Left lung (tissue), 10 donors: Measurements from ENCODE around the gene ERCC4. TPM values are rescaled to one million over a fixed set of nuclear protein-coding genes. Genes with fewer than 3 reads are reported as not detected.
A peak's percentile ranks its signal among the peaks of the same experiment; 100 is the strongest.

Experiments used
- ATAC-seq: fragments of 200-7000 bp; cut with Tn5 transposase; one replicate; pipeline ENCODE4 v1.9.1; 2020; ENCODE audit warnings: moderate library complexity
- DNase-seq, 4 donors: peaks; one replicate each; pipeline ENCODE4 v3.0.0-alpha.2; 2013 to 2020
- H3K27ac ChIP-seq, 2 donors: fragments of 200-600 bp; sonication (generic) in 1 of 2; one replicate each; pipeline versions ENCODE4 v1.5.0 to v1.8.0; 2020 to 2021
- H3K27me3 ChIP-seq, 2 donors: fragments of 200-600 bp; sonication (generic) in 1 of 2; one replicate each; pipeline versions ENCODE4 v1.5.0 to v1.8.0; 2020 to 2021
- H3K36me3 ChIP-seq, 2 donors: fragments of 200-600 bp; sonication (generic) in 1 of 2; one replicate each; pipeline versions ENCODE4 v1.5.0 to v1.8.0; 2020 to 2021
- H3K4me1 ChIP-seq, 2 donors: fragments of 200-600 bp; one replicate each; pipeline ENCODE4 v1.8.0; 2021
- H3K4me3 ChIP-seq, 2 donors: fragments of 200-600 bp; sonication (generic) in 1 of 2; one replicate each; pipeline versions ENCODE4 v1.5.0 to v1.8.0; 2020 to 2021; ENCODE audit warnings: mild to moderate bottlenecking in 1 of 2
- H3K9me3 ChIP-seq, 2 donors: fragments of 200-600 bp; sonication (generic) in 1 of 2; one replicate each; pipeline versions ENCODE4 v1.5.0 to v1.8.0; 2020 to 2021
- intact Hi-C, 2 donors: fragments of 100-400 bp; cut with DNase I; formaldehyde crosslinking; loops; one replicate each; pipeline versions ENCODE4 v1.11.2 to v1.14.2; 2022
- polyA plus RNA-seq, 6 donors: library from polyadenylated mRNA; unstranded; fragments of 120-200 nt; gene quantifications; one replicate each; pipeline ENCODE4 v1.2.1, GENCODE V29; 2013; ENCODE audit not compliant: insufficient read length in 6 of 6
- total RNA-seq, 2 donors: library from RNA; stranded (reverse); fragmentation: NEBNext Ultra II Directional; extraction: Animal tissue kit (Norgen Biotek cat#: 25700); gene quantifications; one replicate each; pipeline ENCODE4 v1.2.1, GENCODE V29; 2021
- TF ChIP-seq, protein P1 (sequence below), 2 donors: fragments of 200-600 bp; sonication (generic) in 1 of 2; IDR thresholded peaks; one replicate each; pipeline versions ENCODE4 v1.5.0 to v1.8.0; 2021; ENCODE audit warnings: antibody characterized with exemption in 2 of 2
- donor health status: DM: no; HTN: yes; CAD: no.
- donor health status: DM: no; HTN: no; CAD: no.

The ERCC4 gene
- total and polyA plus RNA-seq, 8 donors, result 10.7 to 20.1 (median 16.4) TPM

- TF ChIP-seq, protein P1, sequence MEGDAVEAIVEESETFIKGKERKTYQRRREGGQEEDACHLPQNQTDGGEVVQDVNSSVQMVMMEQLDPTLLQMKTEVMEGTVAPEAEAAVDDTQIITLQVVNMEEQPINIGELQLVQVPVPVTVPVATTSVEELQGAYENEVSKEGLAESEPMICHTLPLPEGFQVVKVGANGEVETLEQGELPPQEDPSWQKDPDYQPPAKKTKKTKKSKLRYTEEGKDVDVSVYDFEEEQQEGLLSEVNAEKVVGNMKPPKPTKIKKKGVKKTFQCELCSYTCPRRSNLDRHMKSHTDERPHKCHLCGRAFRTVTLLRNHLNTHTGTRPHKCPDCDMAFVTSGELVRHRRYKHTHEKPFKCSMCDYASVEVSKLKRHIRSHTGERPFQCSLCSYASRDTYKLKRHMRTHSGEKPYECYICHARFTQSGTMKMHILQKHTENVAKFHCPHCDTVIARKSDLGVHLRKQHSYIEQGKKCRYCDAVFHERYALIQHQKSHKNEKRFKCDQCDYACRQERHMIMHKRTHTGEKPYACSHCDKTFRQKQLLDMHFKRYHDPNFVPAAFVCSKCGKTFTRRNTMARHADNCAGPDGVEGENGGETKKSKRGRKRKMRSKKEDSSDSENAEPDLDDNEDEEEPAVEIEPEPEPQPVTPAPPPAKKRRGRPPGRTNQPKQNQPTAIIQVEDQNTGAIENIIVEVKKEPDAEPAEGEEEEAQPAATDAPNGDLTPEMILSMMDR (IDR thresholded peaks at IDR 0.05), result no peak
Observed at GRCh38 chr16:13940397-13940933, 20.5 kb downstream of the ERCC4 start.

DNA sequence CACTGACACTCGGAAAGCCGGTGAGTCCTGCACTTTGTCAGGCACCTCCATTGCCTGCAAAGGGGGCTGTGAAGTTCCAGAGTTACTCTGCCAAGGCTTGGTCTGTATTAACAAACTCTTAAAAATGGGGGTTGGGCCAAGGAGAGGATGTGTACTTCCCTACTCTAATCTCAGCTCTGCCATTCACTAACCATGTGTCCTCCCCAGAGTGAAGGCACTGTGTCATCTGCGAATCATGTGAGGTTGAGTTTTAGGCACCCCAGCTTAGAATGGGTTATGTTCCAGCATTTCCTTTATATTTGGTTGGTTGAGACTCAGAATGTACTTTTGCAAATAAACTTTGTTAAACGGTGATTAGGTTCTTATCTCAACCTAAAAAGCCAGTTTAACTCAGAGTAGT, 24.9 kb downstream of the ERCC4 start:
- TF ChIP-seq, protein P1 (IDR thresholded peaks at IDR 0.05), result no peak
- no peak overlapping the region for H3K27ac ChIP-seq
- H3K4me1 ChIP-seq, result no peaks in the 10 kb centered on the region
- H3K9me3 ChIP-seq, result no peaks in the 10 kb centered on the region
- DNase-seq, result no peak
- peaks cover 0 to 51% of the 10 kb centered on the region in 2 donors for H3K36me3 ChIP-seq
- intact Hi-C loops, result no loop called here
- no peaks in the 10 kb centered on the region for H3K27me3 ChIP-seq
- H3K4me3 ChIP-seq, result no peak overlapping the region
- no peak for ATAC-seq

More at GRCh38 chr16:13940397-13940933, 20.5 kb downstream of the ERCC4 start:
- Histone ChIP-seq H3K27ac (no peak overlapping the region), H3K36me3 (peaks cover 0 to 40% of the 10 kb centered on the region in 2 donors), H3K9me3 (no peaks in the 10 kb centered on the region), H3K4me3 (no peak overlapping the region), H3K27me3 (no peaks in the 10 kb centered on the region), H3K4me1 (peaks cover 0 to 4% of the 10 kb centered on the region in 2 donors)
- intact Hi-C loops, result no loop called here
- DNase-seq, result no peak
- ATAC-seq, result no peak

DNA sequence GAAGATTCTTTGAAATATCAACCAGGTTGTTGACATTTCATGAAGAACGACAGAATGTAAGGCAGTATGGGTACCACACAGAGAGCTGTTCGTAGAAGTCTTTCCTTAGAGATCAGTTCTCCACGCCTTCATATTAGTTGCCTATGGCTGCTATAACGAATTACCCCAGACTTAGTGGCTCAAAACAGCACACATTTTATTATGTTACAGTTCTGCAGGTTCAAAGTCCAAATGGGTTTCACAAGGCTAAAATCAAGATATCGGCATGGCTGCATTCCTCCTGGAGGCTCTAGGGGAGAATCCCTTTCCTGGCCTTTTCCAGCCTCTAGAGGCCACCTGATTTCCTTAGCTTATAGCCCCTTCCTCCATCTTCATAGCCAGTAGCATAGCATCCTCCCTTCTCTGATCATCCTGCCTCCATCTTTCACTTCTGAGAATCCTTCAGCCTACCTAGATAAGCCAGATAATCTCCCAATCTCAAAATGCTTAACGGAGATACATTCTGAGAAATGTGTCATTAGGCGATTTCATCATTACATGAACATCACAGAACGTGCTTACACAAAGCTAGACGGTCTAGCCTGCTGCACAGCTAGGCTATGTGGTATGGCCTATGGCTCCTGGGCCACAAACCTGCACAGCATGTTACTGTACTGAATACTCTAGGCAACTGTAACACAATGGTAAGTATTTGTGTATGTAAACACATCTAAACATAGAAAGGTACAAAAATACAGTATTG, 26.0 kb downstream of the ERCC4 start:
- intact Hi-C loops, result no loop called here

DNA sequence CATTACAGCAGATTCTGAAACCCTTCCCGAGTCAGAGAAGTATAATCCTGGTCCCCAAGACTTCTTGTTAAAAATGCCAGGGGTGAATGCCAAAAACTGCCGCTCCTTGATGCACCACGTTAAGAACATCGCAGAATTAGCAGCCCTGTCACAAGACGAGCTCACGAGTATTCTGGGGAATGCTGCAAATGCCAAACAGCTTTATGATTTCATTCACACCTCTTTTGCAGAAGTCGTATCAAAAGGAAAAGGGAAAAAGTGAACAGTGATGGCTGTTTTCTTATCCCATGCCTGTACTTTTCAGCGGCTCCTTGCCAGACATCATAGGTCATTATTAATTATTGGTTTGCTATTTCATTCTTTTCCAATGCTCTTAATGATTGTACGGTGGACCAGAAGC, 28.1 kb downstream of the ERCC4 start:
- intact Hi-C loops, result no loop called here
- DNase-seq, result peak in 2 of 4 donors; percentile 81 to 83
- no peaks in the 10 kb centered on the region for H3K4me1 ChIP-seq
- ATAC-seq, result no peak
- no peaks in the 10 kb centered on the region for H3K9me3 ChIP-seq
- H3K4me3 ChIP-seq, result no peak overlapping the region
- TF ChIP-seq, protein P1 (IDR thresholded peaks at IDR 0.05), result no peak
- peaks cover 0 to 44% of the 10 kb centered on the region in 2 donors for H3K36me3 ChIP-seq
- H3K27ac ChIP-seq, result no peak overlapping the region
- H3K27me3 ChIP-seq, result no peaks in the 10 kb centered on the region

More for the DNA sequence above, 26.0 kb downstream of the ERCC4 start:
- TF ChIP-seq, protein P1 (IDR thresholded peaks at IDR 0.05), result no peak
- Histone ChIP-seq H3K27me3 (no peaks in the 10 kb centered on the region), H3K9me3 (no peaks in the 10 kb centered on the region), H3K27ac (no peak overlapping the region), H3K36me3 (peaks cover 0 to 47% of the 10 kb centered on the region in 2 donors), H3K4me3 (no peak overlapping the region), H3K4me1 (no peaks in the 10 kb centered on the region)
- DNase-seq, result no peak
- ATAC-seq, result no peak

DNA sequence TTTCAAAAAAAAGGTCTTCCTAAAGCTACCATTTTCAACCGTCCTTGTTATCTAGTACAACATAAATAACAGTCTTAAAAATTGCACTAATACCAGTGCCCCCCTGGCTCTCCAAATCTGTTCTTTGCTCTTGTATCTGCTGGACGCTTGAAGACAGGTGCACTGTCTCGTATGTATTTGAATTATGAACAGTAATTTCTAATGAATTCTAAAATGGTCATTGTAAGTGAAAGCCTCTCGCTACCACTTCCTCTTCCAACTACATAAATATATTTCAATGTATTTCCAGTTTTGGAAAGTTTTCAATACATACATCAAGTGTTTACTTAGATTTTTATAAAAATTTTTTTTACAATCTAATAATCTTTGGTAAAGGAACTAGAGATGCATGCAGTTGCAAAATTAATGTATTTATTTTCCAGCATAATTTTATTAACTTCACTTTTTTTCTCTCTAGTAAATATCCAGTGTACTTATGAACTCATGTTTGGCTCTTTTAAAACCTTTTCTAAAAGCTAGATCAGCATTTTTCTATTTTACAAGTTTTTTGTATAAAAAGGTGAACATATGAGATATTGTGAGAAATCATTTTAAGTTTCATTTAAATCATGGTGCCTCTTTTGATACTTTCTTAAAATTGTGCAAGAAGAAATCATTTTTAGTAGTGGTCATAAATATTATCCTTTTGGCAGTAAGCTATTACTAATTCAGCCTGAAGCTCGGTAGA, 31.0 kb downstream of the ERCC4 start:
- no peaks in the 10 kb centered on the region for H3K4me1 ChIP-seq
- H3K9me3 ChIP-seq, result no peaks in the 10 kb centered on the region
- intact Hi-C loops, result no loop called here
- ATAC-seq (no peak), DNase-seq (no peak)
- no peaks in the 10 kb centered on the region for H3K27me3 ChIP-seq
- H3K27ac ChIP-seq, result no peak overlapping the region
- no peak overlapping the region for H3K4me3 ChIP-seq
- TF ChIP-seq, protein P1 (IDR thresholded peaks at IDR 0.05), result no peak
- peaks cover 0 to 28% of the 10 kb centered on the region in 2 donors for H3K36me3 ChIP-seq
